Measurements from ENCODE around the gene ZRANB3. TPM values are rescaled to one million over a fixed set of nuclear protein-coding genes. Genes with fewer than 3 reads are reported as not detected.
A peak's percentile ranks its signal among the peaks of the same experiment; 100 is the strongest.

The ZRANB3 gene
- 1 to 10 TPM; 5.0 to 7.7 (median 5.3) TPM for total RNA-seq
- total RNA-seq (2013), result 10.3 TPM

DNA sequence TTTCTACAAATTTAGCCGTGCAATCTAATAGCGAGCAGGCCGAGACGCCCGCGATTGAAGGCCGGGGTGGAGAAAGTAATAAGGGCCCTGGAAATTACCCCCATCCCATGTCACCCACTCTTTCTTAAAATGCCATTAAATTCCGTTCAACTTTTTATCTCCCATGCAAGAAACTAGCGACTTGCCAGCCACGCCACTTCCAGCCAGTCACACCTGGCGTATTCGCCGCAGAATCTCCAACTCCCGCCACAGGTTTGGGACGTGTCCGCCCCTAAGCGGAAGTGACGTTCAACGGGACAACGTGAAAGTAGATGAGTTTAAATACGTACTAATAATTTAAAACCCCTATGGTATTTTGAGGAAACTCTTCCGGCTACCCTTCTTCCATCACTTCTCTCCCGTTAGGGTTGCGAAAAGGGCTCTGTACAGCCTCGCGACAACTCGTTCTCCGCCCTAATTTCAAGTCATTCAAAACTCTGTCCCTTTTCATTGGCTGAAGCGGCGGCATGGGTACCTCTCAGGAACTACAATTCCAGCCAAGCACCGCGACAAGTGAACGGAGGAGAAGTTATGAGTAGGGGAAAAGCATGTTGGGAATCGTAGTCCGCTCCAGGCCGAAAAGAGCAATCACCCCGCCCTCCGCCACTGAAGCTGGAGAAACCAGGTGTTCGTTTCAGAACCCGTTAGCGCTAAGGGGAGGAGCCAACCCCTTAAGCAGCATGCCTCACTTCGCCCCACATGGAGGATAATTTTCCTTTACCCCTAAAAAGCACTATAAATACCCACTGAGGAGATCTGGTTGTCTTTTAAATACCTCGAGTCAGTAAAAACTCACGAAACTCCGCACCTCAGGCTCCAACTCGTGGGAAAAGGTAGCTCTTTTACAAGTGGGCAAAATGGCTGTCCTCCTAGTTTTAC lies at the start of gene ZRANB3:
Gene ZRANB3, minus strand, starts transcription at position 906 of the 918 bp plus-strand sequence.
- Histone ChIP-seq H3K4me1 (ENCODE audit: control insufficient read depth, insufficient read depth, low read length) (peaks cover 7% of the 10 kb centered on the region), H3K9me3 (ENCODE audit: control insufficient read depth, insufficient read depth, low read length) (no peaks in the 10 kb centered on the region), H3K4me3 (ENCODE audit: low read length) (peak within 1 kb of the TSS; percentile 79), H3K36me3 (ENCODE audit: control insufficient read depth, insufficient read depth, low read length) (no peaks in the 10 kb centered on the region), H3K27me3 (ENCODE audit: control insufficient read depth, insufficient read depth, low read length) (no peaks in the 10 kb centered on the region), H3K27ac (ENCODE audit: low read length) (peak within 1 kb of the TSS; percentile 92)
- peak; percentile 74 to 88 (median 79) for ATAC-seq
- Mint-ChIP-seq H3K36me3 (no peaks in the 10 kb centered on the region), H3K9me3 (no peaks in the 10 kb centered on the region), H3K27ac (no peak within 1 kb of the TSS), H3K4me3 (no peak within 1 kb of the TSS), H3K27me3 (ENCODE audit: low read depth in 2 of 2) (no peaks in the 10 kb centered on the region), H3K4me1 (peaks cover 10 to 15% of the 10 kb centered on the region in 2 donors)
- intact Hi-C loops (cut with micrococcal nuclease), result loop anchor here (1.0 to 2.0 kb wide), 4 partner anchors 211 to 612 kb away; partner anchors contain the start of genes CCNT2, MCM6, RAB3GAP1 and UBXN4
- DNase-seq, result peak; percentile 83 to 98
- WGBS (ENCODE audit: insufficient coverage), result under 1% methylated on average over 41 of the region's 46 CpGs
- TF ChIP-seq, protein P1, sequence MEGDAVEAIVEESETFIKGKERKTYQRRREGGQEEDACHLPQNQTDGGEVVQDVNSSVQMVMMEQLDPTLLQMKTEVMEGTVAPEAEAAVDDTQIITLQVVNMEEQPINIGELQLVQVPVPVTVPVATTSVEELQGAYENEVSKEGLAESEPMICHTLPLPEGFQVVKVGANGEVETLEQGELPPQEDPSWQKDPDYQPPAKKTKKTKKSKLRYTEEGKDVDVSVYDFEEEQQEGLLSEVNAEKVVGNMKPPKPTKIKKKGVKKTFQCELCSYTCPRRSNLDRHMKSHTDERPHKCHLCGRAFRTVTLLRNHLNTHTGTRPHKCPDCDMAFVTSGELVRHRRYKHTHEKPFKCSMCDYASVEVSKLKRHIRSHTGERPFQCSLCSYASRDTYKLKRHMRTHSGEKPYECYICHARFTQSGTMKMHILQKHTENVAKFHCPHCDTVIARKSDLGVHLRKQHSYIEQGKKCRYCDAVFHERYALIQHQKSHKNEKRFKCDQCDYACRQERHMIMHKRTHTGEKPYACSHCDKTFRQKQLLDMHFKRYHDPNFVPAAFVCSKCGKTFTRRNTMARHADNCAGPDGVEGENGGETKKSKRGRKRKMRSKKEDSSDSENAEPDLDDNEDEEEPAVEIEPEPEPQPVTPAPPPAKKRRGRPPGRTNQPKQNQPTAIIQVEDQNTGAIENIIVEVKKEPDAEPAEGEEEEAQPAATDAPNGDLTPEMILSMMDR (IDR thresholded peaks at IDR 0.05), result no peak

DNA sequence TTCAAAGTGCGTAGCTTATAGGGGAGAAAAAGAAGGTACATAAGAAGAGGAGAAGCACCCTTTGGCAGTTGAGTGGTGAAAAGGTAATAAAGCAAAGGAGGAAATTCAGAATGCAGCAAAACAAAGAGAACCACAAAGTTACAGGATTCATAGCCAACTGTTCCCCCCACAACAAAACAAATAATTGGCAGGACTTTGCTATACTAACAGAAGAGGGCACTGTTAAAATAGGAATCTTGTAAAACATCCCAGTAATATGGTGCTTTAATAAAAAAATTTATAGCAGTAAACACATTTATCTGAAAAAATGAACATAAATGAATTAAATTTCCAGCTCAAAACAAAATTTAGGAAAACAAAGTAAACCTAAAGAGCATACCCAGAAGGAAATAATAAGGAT lies 42.6 kb upstream of the ZRANB3 start:
- H3K4me1 Mint-ChIP-seq, result no peaks in the 10 kb centered on the region
- no peak overlapping the region for H3K4me3 Mint-ChIP-seq
- Histone ChIP-seq H3K9me3 (ENCODE audit: control insufficient read depth, insufficient read depth, low read length) (no peaks in the 10 kb centered on the region), H3K4me1 (ENCODE audit: control insufficient read depth, insufficient read depth, low read length) (no peaks in the 10 kb centered on the region), H3K4me3 (ENCODE audit: low read length) (no peak overlapping the region), H3K27me3 (ENCODE audit: control insufficient read depth, insufficient read depth, low read length) (no peaks in the 10 kb centered on the region), H3K27ac (ENCODE audit: low read length) (no peak overlapping the region), H3K36me3 (ENCODE audit: control insufficient read depth, insufficient read depth, low read length) (peaks cover 3% of the 10 kb centered on the region)
- H3K9me3 Mint-ChIP-seq, result no peaks in the 10 kb centered on the region
- 100% methylated on average over 1 of the region's 1 CpG for WGBS (ENCODE audit: insufficient coverage)
- H3K27ac Mint-ChIP-seq, result no peak overlapping the region
- TF ChIP-seq, protein P1 (IDR thresholded peaks at IDR 0.05), result no peak
- intact Hi-C loops (cut with micrococcal nuclease), result no loop called here
- no peak for DNase-seq
- peaks cover 9% of the 10 kb centered on the region for H3K36me3 Mint-ChIP-seq
- ATAC-seq, result no peak
- H3K27me3 Mint-ChIP-seq (ENCODE audit: low read depth in 2 of 2), result no peaks in the 10 kb centered on the region

DNA sequence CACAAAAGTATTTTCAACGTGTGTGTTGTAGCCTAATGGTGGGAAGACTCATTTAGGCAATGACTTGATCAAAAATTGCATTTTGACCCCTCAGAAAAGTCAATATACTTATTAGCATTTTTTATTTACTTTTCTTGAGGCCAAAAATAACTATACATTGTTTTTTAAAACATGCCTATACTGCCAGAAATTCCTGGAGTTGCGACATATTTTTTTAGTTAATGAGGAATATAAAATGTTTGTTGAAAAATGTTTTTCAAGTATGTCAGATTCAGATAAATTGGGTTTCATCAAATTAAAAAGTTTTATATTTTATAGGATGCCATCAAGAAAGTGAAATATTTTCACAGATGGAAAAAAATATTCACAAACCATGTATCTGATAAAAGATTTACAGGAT lies 39.9 kb upstream of the ZRANB3 start:
- intact Hi-C loops (cut with micrococcal nuclease), result no loop called here

More for the DNA sequence above, 39.9 kb upstream of the ZRANB3 start:
- Histone ChIP-seq H3K4me1 (ENCODE audit: control insufficient read depth, insufficient read depth, low read length) (no peaks in the 10 kb centered on the region), H3K36me3 (ENCODE audit: control insufficient read depth, insufficient read depth, low read length) (peaks cover 3% of the 10 kb centered on the region), H3K27me3 (ENCODE audit: control insufficient read depth, insufficient read depth, low read length) (no peaks in the 10 kb centered on the region), H3K4me3 (ENCODE audit: low read length) (no peak overlapping the region), H3K27ac (ENCODE audit: low read length) (no peak overlapping the region), H3K9me3 (ENCODE audit: control insufficient read depth, insufficient read depth, low read length) (no peaks in the 10 kb centered on the region)
- Mint-ChIP-seq H3K4me1 (no peaks in the 10 kb centered on the region), H3K36me3 (peaks cover 9% of the 10 kb centered on the region), H3K4me3 (no peak overlapping the region), H3K9me3 (no peaks in the 10 kb centered on the region), H3K27me3 (ENCODE audit: low read depth in 2 of 2) (no peaks in the 10 kb centered on the region), H3K27ac (no peak overlapping the region)
- WGBS (ENCODE audit: insufficient coverage), result 100% methylated on average over 1 of the region's 2 CpGs
- TF ChIP-seq, protein P1 (IDR thresholded peaks at IDR 0.05), result no peak
- DNase-seq, result no peak
- no peak for ATAC-seq
